HG02885 (cell line): Measurements from ENCODE around the gene SMIM12.

ENCODE experiments used
- ATAC-seq: cut with Tn5 transposase; IDR thresholded peaks from one replicate; pipeline ENCODE4 v1.9.1; 2021; ENCODE audit warnings: mild to moderate bottlenecking; ENCODE audit not compliant: unreplicated experiment, poor library complexity

SMIM12 gene

GRCh38 chr1:34808051-34808810 is 51.3 kb downstream of the SMIM12 start:
- ATAC-seq = no peak

DNA sequence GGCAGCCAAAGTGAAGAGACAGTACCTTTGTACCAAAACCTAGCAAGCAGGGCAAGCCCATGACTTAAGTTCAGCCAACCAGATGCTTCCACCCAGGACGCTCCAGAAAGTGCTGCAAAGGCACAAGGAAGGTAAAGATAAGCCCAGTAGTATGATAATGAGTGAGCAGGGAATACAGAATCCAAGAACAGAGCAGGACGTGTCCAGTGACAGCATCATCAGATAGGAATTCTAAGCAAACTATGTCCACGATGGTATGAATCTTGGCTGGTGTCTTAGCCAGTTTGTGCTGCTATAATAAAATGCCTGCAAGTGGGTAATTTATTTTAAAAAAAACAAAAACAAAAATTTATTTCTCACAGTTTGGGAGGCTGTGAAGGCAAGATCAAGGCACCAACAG is 53.2 kb downstream of the SMIM12 start:
- ATAC-seq = no peak

GRCh38 chr1:34803770-34804169 is 55.8 kb downstream of the SMIM12 start:
- no peak for ATAC-seq
